Keratinocyte (primary cell): ENCODE measurements around the gene IFRD2. TPM values are rescaled to one million over a fixed set of nuclear protein-coding genes. Genes with fewer than 3 reads are reported as not detected.
"Not testable (repeated sequence)": the region's sequence is repeated elsewhere in the genome, so short reads cannot be mapped to it uniquely, and the experiment has no call there.

Source experiments
- DNase-seq: peaks from one replicate; pipeline ENCODE4 v3.0.0-alpha.2; 2011; ENCODE audit warnings: low read depth, missing footprints, low spot score
- FAIRE-seq: peaks from 2 replicates; lab custom pipeline; 2011; peaks lifted over from hg19 to GRCh38; lab: Jason Lieb, UNC
- H2AFZ ChIP-seq: 2 replicates; pipeline ENCODE4 v1.6.0; 2012; ENCODE audit warnings: low read length, control low read depth, inconsistent platforms; ENCODE audit not compliant: control insufficient read depth
- H3K27ac ChIP-seq: 2 replicates; pipeline ENCODE4 v1.5.1; 2011; ENCODE audit warnings: low read length; ENCODE audit not compliant: control insufficient read depth, insufficient read depth
- H3K27me3 ChIP-seq: 3 replicates; pipeline ENCODE4 v1.6.0; 2011; ENCODE audit warnings: low read length; ENCODE audit not compliant: control insufficient read depth, insufficient read depth; ENCODE audit errors: extremely low read depth
- H3K36me3 ChIP-seq, 2 experiments: 2 replicates in 1 of 2; 3 replicates in 1 of 2; pipeline ENCODE4 v1.5.1; 2011; ENCODE audit warnings: low read length in 2 of 2, mild to moderate bottlenecking in 1 of 2; ENCODE audit not compliant: control insufficient read depth in 2 of 2, insufficient read depth in 2 of 2; ENCODE audit errors: extremely low read depth in 1 of 2
- H3K4me1 ChIP-seq: 3 replicates; pipeline ENCODE4 v1.5.1; 2011; ENCODE audit warnings: low read length; ENCODE audit not compliant: control insufficient read depth, insufficient read depth; ENCODE audit errors: extremely low read depth
- H3K4me2 ChIP-seq: 3 replicates; pipeline ENCODE4 v1.6.0; 2011; ENCODE audit warnings: low read depth, low read length; ENCODE audit not compliant: control insufficient read depth, insufficient read depth; ENCODE audit errors: extremely low read depth
- H3K4me3 ChIP-seq, 3 experiments: fragments of 200-600 bp in 1 of 3; sonication (generic) in 1 of 3; 2 replicates in 2 of 3; 3 replicates in 1 of 3; pipeline ENCODE4 v1.5.1; 2011 to 2016; ENCODE audit warnings: low read length in 3 of 3, mild to moderate bottlenecking in 3 of 3, control low read depth in 2 of 3, inconsistent platforms in 1 of 3, low read depth in 1 of 3, mixed read lengths in 1 of 3, mixed run types in 1 of 3, moderate library complexity in 1 of 3; ENCODE audit not compliant: control insufficient read depth in 2 of 3, insufficient read depth in 2 of 3; ENCODE audit errors: extremely low read depth in 1 of 3
- H3K79me2 ChIP-seq: 2 replicates; pipeline ENCODE4 v1.6.0; 2012; ENCODE audit warnings: low read length; ENCODE audit not compliant: control insufficient read depth, insufficient read depth
- H3K9ac ChIP-seq: 3 replicates; pipeline ENCODE4 v1.6.0; 2011; ENCODE audit warnings: low read length; ENCODE audit not compliant: control insufficient read depth, insufficient read depth; ENCODE audit errors: extremely low read depth
- H3K9me1 ChIP-seq: 3 replicates; pipeline ENCODE4 v1.6.0; 2011; ENCODE audit warnings: low read length; ENCODE audit not compliant: control insufficient read depth, insufficient read depth; ENCODE audit errors: extremely low read depth
- H3K9me3 ChIP-seq: 2 replicates; pipeline ENCODE4 v1.5.1; 2012; ENCODE audit warnings: low read depth, low read length; ENCODE audit not compliant: control insufficient read depth
- H4K20me1 ChIP-seq: 3 replicates; pipeline ENCODE4 v1.6.0; 2011; ENCODE audit warnings: low read length; ENCODE audit not compliant: control insufficient read depth, insufficient read depth; ENCODE audit errors: extremely low read depth
- CTCF ChIP-seq, 3 experiments: IDR thresholded peaks in 1 of 3; conservative IDR thresholded peaks in 1 of 3; optimal IDR thresholded peaks in 1 of 3; 2 replicates in 2 of 3; 3 replicates in 1 of 3; pipeline versions ENCODE3 to v1.5.1; 2011; ENCODE audit warnings: low read length in 3 of 3, mild to moderate bottlenecking in 3 of 3, moderate library complexity in 2 of 3, control low read depth in 1 of 3, inconsistent platforms in 1 of 3; ENCODE audit not compliant: insufficient read depth in 2 of 3; ENCODE audit errors: extremely low read depth in 1 of 3
- EZH2 ChIP-seq: IDR thresholded peaks from one replicate; pipeline ENCODE4 v1.6.1; 2012; ENCODE audit warnings: inconsistent platforms, mild to moderate bottlenecking, low read length, moderate library complexity
- dilution Hi-C: fragments of 300-500 bp; cut with MboI; formaldehyde crosslinking; loops from one replicate; pipeline ENCODE4 v1.7.0; 2020; ENCODE audit warnings: low sequenced_read_pairs; ENCODE audit not compliant: extremely low pct_ligation_motif_present
- polyA plus RNA-seq, 5 experiments: library from polyadenylated mRNA; depleted of rRNA in 3 of 5; stranded (reverse) in 3 of 5; stranded (forward) in 1 of 5; unstranded in 1 of 5; fragments of >200 nt; gene quantifications; 1 replicate in 1 of 5; 2 replicates in 3 of 5; 3 replicates in 1 of 5; pipeline versions ENCODE4 v1.2.1 to v1.2.3, GENCODE V29; 2011 to 2012; ENCODE audit warnings: missing spikeins in 2 of 5, low read depth in 1 of 5, low replicate concordance in 1 of 5

IFRD2 gene
- polyA plus RNA-seq, 1 donor (not counting 4 experiments of a cell fraction or from before 2014, with no cell fraction given), result 50.3 TPM

GRCh38 chr3:50286322-50287227 is 5.7 kb downstream of the IFRD2 start:
- peaks cover 23% of the 10 kb centered on the region for H3K79me2 ChIP-seq
- dilution Hi-C loops, result no loop called here
- no peak overlapping the region for H3K4me2 ChIP-seq
- no peaks in the 10 kb centered on the region for H3K27me3 ChIP-seq
- no peaks in the 10 kb centered on the region for H3K9me3 ChIP-seq
- no peak overlapping the region for H2AFZ ChIP-seq
- H3K9ac ChIP-seq, result no peak overlapping the region
- H3K9me1 ChIP-seq, result no peaks in the 10 kb centered on the region
- no peak overlapping the region for H3K4me3 ChIP-seq
- no peaks in the 10 kb centered on the region for H4K20me1 ChIP-seq
- H3K27ac ChIP-seq, result no peak overlapping the region
- DNase-seq (no peak), FAIRE-seq (no peak)
- no peak for TF ChIP-seq CTCF (optimal IDR thresholded peaks at IDR 0.05 in 1 of 3, IDR thresholded peaks at IDR 0.05 in 1 of 3, conservative IDR thresholded peaks at IDR 0.05 in 1 of 3; ENCODE audit: extremely low read depth in 1 of 3, insufficient read depth in 2 of 3, low read length in 3 of 3)
- TF ChIP-seq EZH2, result no peak
- peaks cover 6% of the 10 kb centered on the region for H3K4me1 ChIP-seq
- peaks cover 42% of the 10 kb centered on the region in 2 experiments for H3K36me3 ChIP-seq

GRCh38 chr3:50284121-50284520 is 8.1 kb downstream of the IFRD2 start:
- not testable (repeated sequence) for FAIRE-seq, DNase-seq

More at GRCh38 chr3:50284121-50284520, 8.1 kb downstream of the IFRD2 start:
- dilution Hi-C loops, H3K27ac ChIP-seq, H3K79me2 ChIP-seq, H3K27me3 ChIP-seq, H3K9me3 ChIP-seq, H3K9ac ChIP-seq, H3K4me2 ChIP-seq, H2AFZ ChIP-seq, H3K4me3 ChIP-seq, H3K4me1 ChIP-seq, H4K20me1 ChIP-seq, H3K9me1 ChIP-seq: not testable (repeated sequence)
- H3K36me3 ChIP-seq, result peaks cover 26 to 28% of the 10 kb centered on the region in 2 experiments
